HuH-7.5 (cell line): ENCODE data around the gene CELF4.

ENCODE experiments used
- DNase-seq: peaks from one replicate; pipeline ENCODE4 v3.0.0; 2011; ENCODE audit warnings: low spot score

CELF4 gene

DNA sequence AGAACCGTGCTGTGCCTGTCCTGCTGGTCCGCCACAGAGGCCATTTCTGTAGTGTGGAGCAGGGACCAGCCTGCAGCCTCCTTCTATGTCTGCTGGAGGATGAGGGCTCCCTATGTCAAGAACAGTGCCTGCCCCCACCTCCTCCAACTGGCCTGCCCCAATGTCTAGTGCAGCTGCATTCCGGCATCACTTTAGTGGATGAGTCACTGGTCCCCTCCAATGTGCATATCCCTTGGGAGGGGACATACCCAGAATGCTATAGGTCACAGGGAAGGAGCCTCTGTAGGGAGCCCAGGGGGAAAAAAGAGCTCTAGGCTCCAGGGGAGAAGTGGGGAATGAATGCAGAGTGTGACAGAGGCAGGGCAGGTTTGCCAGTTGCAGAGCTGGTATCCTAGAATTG is 219.6 kb downstream of the CELF4 start:
- no peak for DNase-seq

DNA sequence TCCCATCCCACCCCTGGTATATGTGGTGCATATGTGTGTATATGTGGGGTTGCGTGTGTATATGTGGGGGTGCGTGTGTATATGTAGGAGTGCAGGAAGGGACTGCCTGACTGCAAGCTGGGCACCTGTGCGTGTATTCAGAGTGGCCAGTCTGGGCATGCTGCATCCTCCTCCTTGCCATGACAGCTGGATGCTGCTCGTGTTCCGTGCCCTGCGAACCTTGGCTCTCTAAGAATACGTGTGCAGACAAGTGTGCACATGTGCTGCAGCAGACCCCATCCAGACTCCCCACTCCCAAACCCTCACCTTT is 222.1 kb downstream of the CELF4 start:
- DNase-seq, result no peak

DNA sequence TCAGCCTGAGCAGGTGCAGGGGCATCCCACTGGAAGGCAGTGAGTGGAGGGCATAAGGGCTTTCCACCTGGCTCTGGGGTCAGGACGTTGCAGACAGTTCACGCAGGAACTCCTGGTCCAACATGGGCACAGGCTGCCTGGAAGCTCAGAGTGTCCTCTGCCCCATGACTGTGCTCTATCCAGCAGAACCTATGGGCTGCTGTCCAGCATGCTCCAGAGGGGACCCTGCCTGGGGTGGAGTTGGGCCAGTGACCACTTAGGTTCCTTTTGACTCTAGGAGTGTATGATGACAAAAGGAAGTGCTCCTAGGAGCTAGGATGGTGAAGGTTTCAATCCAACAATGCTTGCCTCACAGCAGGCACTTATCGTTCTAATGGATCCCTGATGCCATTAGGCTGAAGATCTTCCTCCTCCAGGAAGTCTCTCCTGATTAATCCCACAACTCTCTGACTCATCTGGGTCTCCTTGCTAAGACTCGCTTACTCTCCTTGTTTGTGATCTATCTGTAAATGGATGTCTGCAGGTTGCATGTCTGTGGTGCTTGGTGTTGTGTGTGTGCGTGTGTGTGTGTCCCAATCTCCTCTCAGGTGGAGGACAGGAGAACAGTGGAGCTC is 224.0 kb downstream of the CELF4 start:
- no peak for DNase-seq

DNA sequence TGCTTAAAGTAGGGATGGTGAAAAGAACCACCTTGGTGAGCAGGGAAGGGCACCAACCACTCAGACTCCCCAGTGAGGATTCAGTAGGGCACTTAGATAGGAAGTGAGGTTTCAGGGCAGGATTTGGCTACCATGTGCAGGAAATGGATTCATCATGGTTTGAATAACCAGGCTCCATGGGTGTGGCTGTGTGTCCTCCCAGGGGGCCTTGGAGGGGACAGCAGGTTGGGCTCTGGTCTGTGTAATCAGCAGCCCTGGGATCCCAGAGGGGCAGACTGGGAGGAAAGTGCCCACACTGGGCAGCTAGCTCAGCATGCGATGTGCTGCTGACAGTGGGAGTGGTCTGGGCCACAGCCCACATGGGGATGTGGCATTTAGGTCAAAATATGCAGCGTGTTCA is 224.6 kb downstream of the CELF4 start:
- DNase-seq, result no peak

DNA sequence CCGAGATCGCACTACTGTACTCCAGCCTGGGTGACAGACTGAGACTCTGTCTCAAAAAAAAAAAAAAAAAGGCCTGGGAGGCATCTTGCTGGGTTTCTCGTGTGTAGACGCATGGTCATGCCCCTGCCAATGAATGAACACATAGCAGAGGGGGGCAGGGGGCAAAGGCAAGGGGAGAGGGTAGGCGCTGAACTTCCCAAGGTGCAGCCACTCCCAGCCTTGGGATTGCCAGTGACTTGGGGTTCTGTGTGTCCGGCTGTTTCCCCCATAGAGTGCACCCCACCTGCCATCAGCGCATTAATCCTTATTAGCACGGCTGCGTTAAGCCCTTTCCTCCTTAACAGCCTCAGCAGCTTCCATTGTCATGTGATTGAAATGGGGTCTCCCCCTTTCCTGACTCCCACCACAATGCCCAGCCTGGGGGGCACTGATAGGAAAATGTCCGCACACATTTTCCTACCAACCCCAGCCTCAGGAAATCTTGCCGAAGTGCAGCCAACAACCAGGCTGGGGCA is 225.8 kb downstream of the CELF4 start:
- no peak for DNase-seq

DNA sequence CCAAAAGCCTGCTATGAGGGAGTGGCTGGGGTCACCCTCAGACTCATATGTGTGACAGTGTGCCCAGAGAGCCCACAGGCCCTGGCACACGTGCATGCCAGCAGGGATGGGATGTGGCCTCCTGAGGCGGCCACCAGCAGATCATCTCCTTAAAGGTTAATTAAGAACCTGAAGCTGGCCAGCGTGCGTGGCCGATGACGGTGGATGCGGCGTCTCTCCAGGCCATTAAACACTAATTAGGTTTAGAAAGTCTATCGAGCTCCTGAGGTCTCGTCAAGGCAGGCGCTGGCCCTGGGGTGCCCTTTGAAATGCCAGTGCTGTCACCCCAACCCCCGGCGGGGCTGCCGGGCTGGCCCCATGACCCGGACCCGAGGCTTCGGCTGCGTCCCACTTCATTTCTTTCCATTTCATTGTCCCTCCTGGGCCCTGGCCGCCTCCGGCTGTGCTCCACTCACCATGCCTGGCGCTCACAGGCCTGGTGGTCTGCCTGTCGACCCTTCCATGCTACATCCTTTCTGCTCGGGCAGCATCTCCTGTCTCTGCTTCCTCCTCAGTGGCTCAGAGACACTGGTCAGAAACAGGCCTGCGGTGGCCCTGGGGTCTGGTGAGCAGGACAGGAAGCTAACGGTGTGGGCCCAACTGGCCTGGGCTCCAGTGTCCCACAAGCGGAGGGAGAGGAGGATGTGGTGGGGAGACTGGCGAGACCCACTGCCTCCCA is 228.9 kb downstream of the CELF4 start:
- DNase-seq, result no peak

DNA sequence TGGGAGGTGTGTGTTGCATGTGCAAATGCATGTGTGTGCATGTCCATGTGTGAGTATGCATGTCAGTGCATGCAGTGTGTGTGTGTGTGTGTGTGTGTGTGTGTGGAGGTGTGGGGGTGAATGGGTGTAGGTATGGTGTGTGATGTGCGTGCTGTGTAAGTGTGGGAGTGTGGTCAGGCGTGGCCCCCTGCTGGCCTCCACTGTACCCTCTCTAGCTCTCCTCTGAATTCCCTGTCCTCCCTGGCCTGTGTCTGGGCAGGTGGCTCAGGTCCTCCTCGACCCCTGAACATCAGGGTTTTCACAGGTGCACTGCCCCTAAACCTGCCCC is 230.2 kb downstream of the CELF4 start:
- no peak for DNase-seq

DNA sequence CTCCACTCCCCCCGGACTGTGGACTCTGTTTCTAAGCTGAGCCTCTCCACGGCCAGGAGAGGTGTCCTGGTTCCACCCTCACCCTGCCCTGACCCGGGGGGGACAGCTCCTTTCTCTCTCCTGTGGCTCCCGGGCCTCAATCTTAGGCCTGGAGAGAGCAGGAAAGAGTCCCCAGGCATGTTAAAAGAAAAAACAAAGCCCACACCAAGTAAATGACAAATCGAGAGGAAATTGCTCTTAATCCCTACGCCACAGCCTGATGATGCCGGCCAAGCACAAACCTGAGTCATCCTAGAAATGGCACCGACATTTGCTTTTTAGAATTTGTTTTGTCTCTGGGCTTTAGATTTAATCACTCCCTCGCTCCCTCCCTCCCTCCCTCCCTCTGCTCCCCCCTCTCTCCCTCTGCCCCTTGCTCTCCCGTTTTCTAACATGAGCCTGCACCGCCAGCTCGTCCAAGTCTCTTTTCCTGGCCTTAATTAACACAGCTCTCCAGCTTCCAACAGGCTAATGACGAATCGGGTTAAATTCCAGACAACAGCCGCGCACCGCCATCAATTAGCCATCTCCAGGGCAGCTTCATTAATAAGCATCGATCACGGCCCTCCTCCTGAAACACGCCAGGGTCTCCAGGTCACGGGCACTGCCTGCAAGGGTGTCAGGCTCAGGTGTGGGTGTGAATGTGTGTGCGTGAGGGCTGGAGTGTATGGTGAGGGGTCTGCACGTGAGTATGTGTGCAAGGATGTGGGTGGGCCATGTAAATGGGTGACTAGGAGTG is 230.8 kb downstream of the CELF4 start:
- no peak for DNase-seq

DNA sequence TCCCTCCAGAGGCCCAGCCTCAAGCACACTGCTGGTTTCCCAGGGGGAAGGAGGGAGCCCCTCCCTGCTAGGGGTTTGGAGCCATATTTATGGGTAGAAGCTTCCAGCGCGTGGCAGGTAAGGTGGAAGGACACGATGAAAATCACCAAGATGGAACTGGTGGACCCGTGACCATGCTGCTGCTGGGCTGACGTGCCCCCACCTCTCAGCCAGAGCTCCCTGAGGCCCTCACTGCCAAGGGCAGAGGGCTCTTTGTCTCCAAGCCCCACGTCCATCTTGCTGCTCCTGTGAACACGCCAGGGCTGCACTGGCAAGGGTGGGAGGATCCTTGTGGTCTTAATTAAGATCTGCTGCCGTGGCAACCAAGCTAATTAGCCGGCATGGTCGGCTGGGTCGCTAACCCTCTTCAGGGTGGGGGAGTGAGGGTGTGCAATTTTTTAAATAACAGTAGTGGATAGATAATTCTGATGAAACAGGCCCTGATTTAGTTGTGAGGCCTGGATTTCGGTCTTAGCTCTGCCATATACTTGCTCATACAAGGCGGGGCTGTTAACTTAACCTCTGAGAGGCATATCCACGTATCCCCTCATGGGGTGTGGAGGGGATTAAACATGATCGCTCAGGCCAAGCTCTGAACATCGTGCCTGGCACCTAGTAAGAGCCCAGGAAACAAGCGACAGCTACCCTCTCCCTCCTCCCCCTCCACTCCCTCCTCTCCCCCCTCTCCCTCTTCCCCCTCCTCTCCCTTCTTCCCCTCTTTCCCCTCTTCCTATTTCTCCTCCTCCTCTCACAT is 232.8 kb downstream of the CELF4 start:
- no peak for DNase-seq

DNA sequence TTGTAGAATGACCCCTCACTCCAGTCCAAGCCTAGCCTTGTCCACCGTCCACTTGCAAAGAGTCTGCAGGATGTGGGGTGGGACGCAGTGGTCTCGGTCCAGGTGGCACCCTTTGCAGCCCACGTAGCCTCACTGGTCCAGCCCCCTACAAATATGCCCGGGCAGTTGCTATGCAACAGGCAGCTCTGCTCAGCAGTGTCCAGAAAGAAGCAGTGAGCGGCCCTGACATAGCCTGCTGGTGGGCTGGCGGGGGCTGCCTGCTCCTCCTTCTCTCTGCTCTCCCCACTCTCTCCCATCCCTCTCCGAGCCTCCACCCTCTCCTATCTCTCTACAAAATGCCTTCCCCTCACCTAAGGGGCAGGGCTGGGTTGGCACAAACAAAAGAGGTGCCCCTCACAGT is 233.4 kb downstream of the CELF4 start:
- no peak for DNase-seq

DNA sequence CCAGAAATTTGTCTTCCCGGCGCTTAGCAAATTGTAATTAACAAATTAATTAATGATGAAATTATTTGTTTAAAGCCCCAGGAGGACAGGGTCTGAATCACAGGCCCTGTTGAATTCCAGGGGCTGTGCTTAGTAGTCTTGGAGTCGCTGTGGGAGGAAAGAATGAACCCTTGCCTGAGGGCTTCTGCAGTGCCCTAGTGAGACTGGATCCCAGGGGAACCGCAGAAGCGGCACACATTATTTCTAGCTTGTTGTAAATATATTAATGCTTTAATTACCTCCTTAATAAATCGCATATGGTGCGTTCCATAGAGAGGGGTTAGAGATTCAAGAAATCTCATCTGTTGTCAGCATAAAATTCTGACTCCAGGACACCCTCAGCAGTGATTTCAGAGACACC is 235.4 kb downstream of the CELF4 start:
- DNase-seq, result no peak

DNA sequence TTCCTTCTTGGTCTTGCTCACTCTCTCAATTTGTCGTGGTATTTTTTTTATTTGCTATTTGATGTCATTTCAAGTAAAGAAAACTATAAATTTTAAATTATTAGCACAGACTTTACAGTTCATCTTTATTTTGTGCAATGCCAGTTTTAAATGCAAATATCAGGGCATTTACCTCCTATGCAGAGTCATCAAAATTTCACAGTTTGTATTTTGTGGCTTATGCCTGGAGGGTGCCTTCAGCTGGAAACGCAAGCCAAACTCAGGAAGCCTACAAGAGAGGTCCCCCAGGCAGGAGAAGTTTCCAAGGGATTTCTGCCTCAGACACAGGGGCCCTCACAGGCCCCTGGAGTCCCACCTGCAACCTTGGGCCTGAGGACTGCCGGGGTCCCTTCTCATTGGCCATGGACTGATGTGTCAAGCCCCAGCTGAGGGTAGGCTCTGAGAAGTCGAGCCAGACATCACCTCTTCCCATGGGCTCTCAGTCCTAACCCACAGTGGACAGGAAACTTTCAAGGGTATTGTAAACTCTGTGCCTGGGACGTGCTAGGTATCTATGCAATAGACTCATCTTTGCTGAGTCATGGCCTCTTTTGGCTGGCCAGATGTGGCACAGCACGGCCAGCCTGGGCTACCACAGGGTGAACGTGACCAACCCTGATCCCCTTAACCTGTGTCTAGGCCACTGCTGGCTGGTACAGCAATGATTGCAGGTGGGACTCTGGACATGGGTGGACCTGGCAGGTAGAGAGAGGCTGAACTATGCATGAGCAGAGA is 236.5 kb downstream of the CELF4 start:
- no peak for DNase-seq

DNA sequence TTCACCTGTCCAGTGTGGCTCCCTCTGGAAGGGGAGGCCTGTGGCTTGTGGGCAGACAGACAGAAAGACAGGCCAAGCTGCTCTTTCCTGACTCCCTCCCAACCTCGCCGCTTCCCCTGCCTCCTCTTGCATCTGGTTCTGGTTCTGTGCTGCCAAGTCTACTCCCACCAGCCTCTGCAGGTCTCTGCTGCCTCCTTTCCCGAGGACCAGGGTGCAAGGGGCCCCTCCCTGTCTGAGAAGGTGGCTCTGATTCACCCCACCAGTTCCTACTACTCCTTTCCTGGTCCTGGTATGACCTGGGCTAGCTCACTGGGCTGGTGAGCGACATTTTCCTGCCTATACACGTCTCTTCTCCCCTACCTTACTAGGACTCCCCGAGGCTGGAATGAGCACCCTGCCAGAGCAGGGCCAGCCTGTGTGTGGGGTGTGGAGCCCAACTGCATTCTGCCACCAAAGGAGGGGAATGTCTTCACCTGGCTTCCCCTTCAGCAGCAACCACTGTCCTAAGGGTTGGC is 238.5 kb downstream of the CELF4 start:
- no peak for DNase-seq

DNA sequence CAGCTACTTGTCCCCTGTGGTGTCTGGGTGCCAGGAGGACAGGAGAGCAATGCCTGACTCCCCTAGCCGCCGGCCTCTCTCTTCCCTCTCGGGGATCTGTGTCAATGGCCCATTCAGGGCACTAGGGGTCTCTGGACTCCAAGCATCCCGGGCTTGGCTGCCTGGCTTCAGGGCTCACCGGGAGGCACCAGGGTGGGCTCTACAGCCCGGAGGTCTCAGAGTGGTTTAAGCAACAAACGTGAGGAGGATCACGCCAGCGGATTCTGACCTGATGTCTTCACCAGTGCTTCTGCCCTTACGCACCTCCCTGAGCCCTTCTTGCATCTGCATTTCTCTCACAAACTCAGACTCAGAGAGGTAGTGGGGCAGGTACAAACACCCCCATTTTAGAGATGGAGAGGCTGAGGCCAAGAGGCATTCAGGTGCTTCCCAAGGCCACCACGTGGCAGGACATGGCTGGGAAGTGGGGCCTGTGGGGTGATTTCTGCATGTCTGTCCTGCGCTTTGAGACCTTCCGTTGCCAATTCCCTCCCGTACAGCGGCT is 243.0 kb downstream of the CELF4 start:
- DNase-seq, result peak; percentile 43

DNA sequence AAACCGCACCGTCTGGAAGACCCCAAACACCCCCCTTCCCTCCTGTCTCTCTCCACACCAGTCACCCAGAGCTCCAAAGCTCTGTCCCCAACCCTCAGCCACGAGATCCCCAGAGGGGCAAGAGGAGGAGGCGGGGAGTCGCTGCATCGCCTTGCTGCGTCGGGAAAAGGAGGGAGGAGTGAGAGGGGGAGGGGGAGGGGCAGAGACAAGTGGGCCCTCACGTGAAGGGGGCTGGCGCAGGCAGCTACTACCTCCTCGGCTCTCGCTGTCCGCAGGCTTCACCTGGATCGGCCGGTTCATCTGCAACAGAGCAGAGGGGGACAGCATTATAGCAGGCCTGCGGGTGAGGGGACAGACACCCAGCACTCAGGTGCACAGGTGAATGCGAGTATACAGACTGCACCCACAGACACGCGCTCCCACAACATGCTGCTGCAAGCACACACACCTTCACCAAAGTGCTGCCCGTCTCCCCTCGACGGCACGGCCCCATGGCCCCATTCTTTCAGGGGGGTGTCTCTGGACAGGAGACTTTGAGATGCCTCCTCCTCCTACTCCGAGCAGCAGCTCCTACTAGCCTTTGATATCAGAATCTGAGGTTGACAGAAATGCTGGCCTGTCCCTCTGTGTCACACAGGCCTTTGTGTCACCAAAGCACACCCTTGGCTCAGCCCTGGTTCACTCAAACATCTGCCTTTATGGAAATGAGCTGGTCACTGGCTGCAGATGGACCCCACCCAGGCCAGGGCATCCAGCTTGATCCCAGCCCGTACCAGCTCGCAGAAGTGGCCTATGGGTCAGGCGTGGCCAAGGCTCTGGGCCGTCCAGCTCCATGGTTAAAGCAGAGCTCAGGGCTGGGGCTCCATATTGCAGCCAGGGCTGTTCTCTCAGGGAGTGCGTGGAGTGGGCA is 243.8 kb downstream of the CELF4 start:
- no peak for DNase-seq

DNA sequence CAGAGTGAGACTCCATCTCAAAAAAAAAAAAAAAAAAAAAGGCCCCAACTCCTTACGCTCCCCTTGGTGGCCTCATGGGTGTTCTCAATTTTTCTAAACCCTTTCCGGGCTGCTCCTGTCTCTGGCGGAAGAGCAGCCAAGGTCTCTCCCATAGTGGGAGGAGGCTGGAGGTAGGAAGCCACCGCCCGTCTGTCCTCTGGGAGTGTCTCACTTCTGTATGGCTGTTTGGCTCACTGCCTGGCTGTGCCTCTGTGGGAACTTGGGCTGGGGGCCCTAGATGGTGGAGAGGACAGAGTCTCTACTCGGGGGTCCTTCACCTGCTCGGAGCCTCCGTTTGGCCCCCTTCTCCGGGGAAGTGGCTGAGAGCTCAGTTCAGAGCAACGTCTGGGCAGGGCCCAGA is 245.3 kb downstream of the CELF4 start:
- no peak for DNase-seq

DNA sequence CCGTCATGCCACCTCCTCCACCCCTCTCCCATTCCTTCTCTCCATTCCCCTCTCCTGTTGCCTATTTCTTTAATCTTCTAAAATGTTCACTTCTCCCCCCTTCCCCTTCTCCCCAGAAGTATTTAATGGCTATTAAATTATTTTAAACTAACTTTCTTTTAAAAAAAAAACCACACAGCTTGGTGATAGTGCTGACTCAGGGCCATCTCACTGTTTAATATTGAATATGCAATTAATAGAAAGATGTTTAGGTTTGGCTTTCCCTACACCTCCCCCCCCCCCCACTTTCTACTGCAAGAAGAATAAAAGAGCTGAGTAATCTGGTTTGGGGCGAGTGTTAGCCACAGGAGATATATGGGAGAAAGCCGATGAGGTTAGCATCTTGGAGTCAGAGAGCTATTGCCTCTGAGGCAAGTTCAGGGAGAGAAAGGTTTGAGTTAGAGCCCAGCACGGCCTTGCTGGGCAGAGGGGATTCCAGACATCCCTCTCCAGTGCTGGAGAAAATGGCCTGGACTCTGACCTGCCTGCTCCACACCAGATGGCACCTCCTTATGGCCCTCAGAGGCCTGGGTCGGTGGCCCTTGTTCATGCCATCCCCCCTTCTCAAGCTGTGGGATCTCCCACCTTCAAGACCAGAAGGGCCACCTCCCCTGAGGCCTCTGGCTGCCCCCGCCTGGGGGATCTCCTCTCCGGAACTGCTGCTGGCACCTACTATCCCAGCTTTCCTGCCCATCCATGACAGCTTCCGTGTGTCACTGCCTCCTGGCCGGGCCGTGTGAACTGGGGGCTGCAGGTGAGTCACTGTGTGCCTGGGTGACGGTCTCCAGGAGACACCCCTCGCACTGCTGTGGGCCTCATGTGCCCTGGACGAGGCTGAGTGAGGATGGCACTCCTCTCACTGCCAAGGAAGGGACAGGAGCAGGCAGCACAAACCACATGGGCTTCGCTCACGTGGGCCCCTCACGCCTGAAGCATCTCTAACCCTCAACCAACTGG is 246.9 kb downstream of the CELF4 start:
- DNase-seq, result no peak

DNA sequence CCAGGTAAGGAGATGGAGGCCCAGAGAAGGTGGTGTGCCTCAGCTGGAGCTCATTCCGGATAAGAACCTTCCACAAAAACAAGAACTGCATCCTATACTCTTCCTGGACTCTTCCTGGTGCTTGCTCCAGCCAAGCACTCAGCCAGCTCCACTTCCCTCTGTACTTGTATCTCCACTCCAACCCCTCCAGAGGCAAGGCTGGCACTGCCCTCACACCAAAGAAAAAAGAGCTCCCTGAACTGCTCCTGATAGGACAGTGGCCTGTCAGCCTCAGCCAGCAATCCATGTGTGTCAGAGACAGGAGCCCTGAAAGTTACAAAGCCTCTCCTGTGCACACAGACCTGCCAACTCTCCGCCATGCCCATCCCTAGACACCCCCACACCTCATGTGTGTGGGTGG is 248.1 kb downstream of the CELF4 start:
- DNase-seq, result no peak

DNA sequence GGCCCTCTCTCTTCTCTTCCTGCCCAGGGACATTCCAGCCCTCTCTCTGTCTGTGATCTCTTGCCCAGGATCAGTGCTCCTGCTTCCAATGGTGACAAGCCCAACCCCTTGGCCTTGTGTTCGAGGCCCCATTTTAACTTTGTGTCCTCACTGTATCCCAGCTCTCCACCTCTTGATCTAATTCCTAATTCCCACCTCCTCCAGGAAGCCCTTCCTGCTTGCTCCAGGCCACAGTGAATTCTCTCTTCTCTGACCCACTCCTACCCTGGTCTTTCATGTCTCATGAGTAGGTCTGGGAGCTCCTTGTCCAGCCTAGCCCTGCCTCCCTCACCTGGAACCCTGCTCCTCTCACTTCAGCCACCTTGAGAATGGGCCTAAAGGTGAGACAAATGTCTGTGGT is 249.1 kb downstream of the CELF4 start:
- no peak for DNase-seq
